NB4 (cell line): ENCODE data around the gene DMXL2.

Experiments used
- MYC ChIP-seq: IDR thresholded peaks from 2 replicates; pipeline ENCODE4 v1.6.1; 2011; ENCODE audit warnings: low read depth, low read length
- POLR2A ChIP-seq: IDR thresholded peaks from 2 replicates; pipeline ENCODE4 v1.6.1; 2011; ENCODE audit warnings: mild to moderate bottlenecking; ENCODE audit not compliant: insufficient read length; ENCODE audit errors: extremely low read depth
- TF ChIP-seq, protein P1 (sequence below): IDR thresholded peaks from one replicate; pipeline ENCODE4 v1.5.1; 2012; ENCODE audit warnings: low read depth, low read length
- TF ChIP-seq, protein P2 (sequence below): IDR thresholded peaks from 2 replicates; pipeline ENCODE4 v1.6.1; 2011; ENCODE audit warnings: low read depth, low read length

DNA sequence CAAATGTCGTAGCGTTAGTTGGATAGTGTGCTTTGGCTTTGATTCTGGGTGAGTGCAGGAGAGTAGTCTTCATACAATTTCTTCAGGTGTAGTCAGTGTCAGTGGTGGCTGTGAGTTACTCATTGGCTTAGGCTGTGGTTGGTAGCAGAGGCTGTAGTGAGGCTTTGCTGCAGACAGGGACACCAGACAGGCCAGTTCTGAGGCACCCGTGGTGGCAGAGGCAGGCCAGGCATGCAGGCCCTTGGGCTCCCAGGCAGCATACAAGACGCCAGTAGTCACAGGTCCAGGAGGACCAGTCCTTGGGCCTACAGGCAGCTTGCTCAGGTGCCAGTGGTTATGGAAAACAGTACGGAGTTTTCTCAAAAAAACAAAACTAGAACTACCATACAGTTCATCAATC is 61.3 kb downstream of the DMXL2 start:
- TF ChIP-seq, protein P1, sequence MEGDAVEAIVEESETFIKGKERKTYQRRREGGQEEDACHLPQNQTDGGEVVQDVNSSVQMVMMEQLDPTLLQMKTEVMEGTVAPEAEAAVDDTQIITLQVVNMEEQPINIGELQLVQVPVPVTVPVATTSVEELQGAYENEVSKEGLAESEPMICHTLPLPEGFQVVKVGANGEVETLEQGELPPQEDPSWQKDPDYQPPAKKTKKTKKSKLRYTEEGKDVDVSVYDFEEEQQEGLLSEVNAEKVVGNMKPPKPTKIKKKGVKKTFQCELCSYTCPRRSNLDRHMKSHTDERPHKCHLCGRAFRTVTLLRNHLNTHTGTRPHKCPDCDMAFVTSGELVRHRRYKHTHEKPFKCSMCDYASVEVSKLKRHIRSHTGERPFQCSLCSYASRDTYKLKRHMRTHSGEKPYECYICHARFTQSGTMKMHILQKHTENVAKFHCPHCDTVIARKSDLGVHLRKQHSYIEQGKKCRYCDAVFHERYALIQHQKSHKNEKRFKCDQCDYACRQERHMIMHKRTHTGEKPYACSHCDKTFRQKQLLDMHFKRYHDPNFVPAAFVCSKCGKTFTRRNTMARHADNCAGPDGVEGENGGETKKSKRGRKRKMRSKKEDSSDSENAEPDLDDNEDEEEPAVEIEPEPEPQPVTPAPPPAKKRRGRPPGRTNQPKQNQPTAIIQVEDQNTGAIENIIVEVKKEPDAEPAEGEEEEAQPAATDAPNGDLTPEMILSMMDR: no peak
- TF ChIP-seq POLR2A (no peak), MYC (no peak)
- TF ChIP-seq, protein P2, sequence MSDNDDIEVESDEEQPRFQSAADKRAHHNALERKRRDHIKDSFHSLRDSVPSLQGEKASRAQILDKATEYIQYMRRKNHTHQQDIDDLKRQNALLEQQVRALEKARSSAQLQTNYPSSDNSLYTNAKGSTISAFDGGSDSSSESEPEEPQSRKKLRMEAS: no peak
